Measurements from ENCODE around the gene CCL27.
A peak's percentile ranks its signal among the peaks of the same experiment; 100 is the strongest.

Gene CCL27
- total RNA-seq: 0 reads per million in 4 donors

- DNase-seq: no peak
Observed at GRCh38 chr9:34662526-34663302, at the start of gene CCL27. CCL27 (minus strand) TSS chr9:34662657; CDS start chr9:34662633, 24 bp downstream.

DNA sequence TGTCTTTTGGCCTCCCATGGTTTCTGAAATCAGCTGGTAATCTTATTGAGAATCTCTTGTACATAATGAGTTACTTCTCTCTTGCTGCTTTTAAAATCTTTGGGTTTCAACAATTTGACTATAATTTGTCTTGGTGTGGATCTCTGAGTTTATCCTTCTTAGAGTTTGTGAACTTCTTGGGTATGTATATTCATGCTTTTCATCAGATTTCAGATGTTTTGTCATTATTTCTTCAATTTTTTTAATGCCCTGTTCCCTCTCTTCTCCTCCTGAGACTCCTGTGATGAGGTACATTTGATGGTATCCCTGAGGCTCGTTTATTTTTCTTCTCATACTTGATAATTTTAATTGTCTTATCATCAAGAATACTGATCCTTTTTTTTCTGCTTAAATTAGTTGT, 49.7 kb upstream of the CCL27 start:
- DNase-seq: no peak

- no peak for DNase-seq
Observed at GRCh38 chr9:34710023-34710422, 47.6 kb upstream of the CCL27 start, which contains the start of gene CCL21. CCL21 (minus strand) TSS chr9:34710136; CDS start chr9:34710066, 70 bp downstream.

GRCh38 chr9:34709196-34709978, 46.9 kb upstream of the CCL27 start:
- DNase-seq: no peak

- DNase-seq: no peak
Observed at GRCh38 chr9:34707130-34707529, 44.7 kb upstream of the CCL27 start.

DNA sequence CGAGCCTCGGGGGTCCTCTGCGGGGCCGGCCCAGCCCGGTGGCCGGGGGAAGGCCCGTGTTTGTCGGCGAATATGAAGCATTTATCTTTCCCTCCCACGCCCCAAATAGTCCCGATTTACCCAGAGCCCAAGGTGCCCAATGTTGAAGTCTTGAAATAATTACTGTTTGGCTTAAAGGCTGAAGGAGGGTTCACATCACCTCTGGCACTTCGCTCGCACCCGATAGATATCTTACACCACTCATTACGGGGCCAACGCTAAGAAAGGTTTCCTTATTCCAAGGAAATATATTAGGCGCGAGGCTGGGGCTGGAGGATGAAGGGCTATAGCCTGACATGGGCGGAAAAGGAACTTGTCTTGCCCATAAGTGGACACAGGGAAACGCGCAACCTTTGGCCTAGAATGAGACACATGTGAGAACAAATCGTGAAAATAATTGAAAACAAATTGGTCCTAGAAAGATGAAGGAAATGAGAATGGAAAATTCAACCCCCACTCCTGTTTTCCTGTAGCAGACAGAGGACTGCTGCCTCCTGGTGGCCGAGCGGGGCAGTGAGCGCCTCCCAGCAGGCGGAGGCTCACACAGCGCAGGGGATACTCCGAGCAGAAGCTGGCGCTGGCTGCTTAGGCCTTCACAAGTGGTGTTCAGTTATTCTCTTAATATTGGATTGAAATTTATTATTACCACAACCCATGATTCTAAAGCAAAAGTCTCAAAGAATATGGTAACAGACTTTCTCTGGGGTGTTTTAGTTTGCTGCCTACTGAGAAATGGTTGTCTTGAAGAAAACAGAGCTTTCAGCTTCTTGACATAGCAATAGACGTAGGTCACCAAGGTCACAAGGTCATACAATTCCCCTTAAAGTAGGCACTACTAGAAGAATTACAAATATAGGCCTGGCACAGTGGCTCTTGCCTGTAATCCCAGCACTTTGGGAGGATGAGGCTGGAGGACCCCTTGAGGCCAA, 39.6 kb upstream of the CCL27 start:
- DNase-seq: peak; percentile 55 to 73 (median 68)

GRCh38 chr9:34701023-34701768, 38.7 kb upstream of the CCL27 start:
- DNase-seq: peak; percentile 54 to 65 (median 63)

GRCh38 chr9:34694811-34695210, 32.4 kb upstream of the CCL27 start:
- no peak for DNase-seq

- no peak for DNase-seq
Observed at GRCh38 chr9:34693560-34693959, 31.1 kb upstream of the CCL27 start.

DNA sequence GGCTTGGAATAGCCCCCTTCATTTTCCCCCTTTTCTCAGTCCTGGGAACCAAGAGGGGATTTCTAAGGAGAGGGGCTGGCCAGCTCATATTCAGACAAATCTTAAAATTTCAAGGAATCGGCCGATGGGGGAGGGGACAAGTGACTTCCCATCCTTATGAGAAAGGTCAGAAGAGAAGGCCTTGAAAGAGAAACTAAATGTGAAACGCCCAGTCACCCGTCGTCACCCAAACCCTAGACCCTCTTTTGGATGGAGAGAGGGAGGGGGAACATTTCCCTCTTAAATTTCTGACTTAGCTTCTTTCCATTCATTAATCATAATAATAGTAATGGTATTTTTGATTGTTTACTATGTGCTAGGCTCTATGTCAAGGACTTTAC, 29.5 kb upstream of the CCL27 start:
- DNase-seq: no peak

GRCh38 chr9:34690983-34691935, 28.8 kb upstream of the CCL27 start, which contains the start of gene CCL19:
CCL19 (minus strand) TSS chr9:34691276; CDS start chr9:34691139, 137 bp downstream.
- DNase-seq: no peak

GRCh38 chr9:34689512-34689911, 27.1 kb upstream of the CCL27 start:
- DNase-seq: no peak

DNA sequence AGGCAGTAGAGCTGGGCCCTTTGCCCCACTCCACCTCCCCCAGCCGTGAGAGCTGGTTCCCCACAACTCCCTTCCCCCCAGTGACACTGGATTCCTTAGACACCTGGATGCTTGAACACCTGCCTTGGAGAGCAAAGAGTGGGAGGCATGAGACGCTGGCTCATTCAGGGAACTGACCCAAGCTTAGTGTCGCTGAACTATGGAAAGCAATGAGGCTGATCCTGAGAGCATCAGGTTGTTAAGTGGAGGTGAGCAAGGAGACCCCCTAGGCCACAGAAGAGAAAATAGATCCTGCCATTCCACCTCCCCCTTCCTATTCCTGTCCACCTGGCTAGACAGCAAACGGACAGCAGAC, 26.6 kb upstream of the CCL27 start:
- no peak for DNase-seq

GRCh38 chr9:34688329-34689115, 26.1 kb upstream of the CCL27 start:
- no peak for DNase-seq

- no peak for DNase-seq
Observed at GRCh38 chr9:34687276-34688030, 25.0 kb upstream of the CCL27 start.

DNA sequence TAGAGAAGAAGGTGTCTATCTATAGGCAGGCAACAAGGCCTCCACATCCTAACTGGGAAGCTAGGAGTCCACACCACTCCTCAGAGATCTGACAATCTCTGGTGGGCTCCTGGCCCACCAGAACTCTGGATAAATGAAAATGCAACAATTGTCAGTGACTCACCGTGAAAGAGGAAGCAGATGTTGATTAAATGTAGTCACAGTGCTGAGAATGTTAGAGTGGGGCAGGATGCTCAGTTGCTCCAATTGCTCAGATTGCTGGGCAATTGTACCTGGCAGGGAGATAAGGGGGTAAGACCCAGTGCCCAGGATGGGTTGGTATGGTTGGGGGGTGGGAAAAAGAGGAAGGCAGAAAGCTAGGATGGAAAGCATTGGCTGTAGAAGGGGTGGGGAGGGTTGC, 24.3 kb upstream of the CCL27 start:
- no peak for DNase-seq

DNA sequence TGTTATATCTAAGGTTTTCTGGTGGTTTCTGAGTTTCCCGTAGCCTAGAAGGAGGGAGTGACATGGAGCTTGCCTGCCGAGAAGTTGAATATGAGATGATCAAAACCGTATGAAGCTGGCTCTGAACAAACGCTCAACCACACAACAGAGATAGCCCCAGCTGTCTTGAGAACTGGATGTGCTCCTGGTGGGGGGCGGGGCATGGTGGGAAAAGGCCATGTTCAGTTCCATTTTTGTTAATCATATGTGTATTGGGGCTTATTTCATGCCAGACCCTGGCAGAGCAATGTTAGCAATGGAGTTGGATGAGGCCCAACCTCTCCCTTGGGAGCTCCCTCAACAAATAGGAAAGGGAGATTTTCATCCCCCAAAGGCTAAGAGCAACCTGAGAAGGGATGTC, 23.8 kb upstream of the CCL27 start:
- no peak for DNase-seq

DNA sequence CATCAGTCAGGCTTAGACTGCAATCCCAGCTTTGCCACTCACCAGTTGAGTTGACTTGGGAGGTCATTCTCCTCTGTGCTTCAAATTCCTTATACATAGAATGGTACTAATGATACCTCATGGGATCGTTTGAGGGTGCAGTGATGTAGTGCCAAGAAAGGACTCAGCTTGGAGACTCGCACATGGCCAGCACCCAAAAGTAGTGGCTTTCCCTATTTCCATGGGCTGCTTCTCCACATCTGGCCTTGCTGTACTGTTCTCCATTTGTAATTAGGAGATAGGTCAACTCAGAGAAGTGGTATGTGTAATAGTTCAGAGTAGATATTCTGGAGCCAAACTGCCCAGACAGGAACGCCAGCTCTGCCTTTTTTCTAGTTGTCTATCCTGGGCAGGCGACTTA, 23.1 kb upstream of the CCL27 start:
- DNase-seq: no peak

- no peak for DNase-seq
Observed at GRCh38 chr9:34684816-34685215, 22.4 kb upstream of the CCL27 start.
